SU-DHL-6 (cell line): ENCODE data around the gene SOX21.

Source experiments
- H2AFZ ChIP-seq: fragments of 200-600 bp; sonication (generic); 2 replicates; pipeline ENCODE4 v1.6.1; 2014; ENCODE audit warnings: low read depth, mild to moderate bottlenecking, moderate library complexity, mixed read lengths, antibody characterized with exemption, low read length; ENCODE audit not compliant: severe bottlenecking
- H3F3A ChIP-seq: fragments of 200-600 bp; shearing (Covaris generic); 2 replicates; pipeline ENCODE4 v1.6.0; 2016; ENCODE audit warnings: antibody characterized with exemption, mild to moderate bottlenecking; ENCODE audit not compliant: insufficient read depth
- H3K27ac ChIP-seq: fragments of 200-600 bp; sonication (generic); 2 replicates; pipeline ENCODE4 v1.5.1; 2016; ENCODE audit warnings: low read depth, mild to moderate bottlenecking, low read length, moderate library complexity, mixed read lengths
- H3K27me3 ChIP-seq: fragments of 200-600 bp; sonication (generic), shearing (Covaris generic); 2 replicates; pipeline ENCODE4 v1.6.0; 2014; ENCODE audit warnings: mild to moderate bottlenecking, low read length
- H3K36me3 ChIP-seq: fragments of 200-600 bp; sonication (generic); 2 replicates; pipeline ENCODE4 v1.6.1; 2014; ENCODE audit warnings: mild to moderate bottlenecking, low read length, mixed read lengths
- H3K4me2 ChIP-seq: fragments of 300-600, 200-600 bp; shearing (Covaris generic), sonication (generic); 2 replicates; pipeline ENCODE4 v1.6.0; 2014; ENCODE audit warnings: low read length, low read depth, mild to moderate bottlenecking; ENCODE audit not compliant: poor library complexity, severe bottlenecking
- H3K4me3 ChIP-seq: fragments of 200-600 bp; sonication (generic); 2 replicates; pipeline ENCODE4 v1.5.1; 2014; ENCODE audit warnings: antibody characterized with exemption, low read length, mild to moderate bottlenecking, mixed read lengths; ENCODE audit not compliant: insufficient read depth, poor library complexity, severe bottlenecking
- H3K79me2 ChIP-seq: fragments of 200-600 bp; sonication (generic); 2 replicates; pipeline ENCODE4 v1.6.1; 2014; ENCODE audit warnings: mild to moderate bottlenecking, low read length, moderate library complexity; ENCODE audit not compliant: insufficient read depth
- H3K9ac ChIP-seq: fragments of 200-600 bp; sonication (generic); 2 replicates; pipeline ENCODE4 v1.7.0; 2014; ENCODE audit warnings: mild to moderate bottlenecking, low read length
- H3K9me2 ChIP-seq: fragments of 200-600 bp; sonication (generic); replicated peaks from 2 replicates; pipeline ENCODE4 v1.6.1; 2014; ENCODE audit warnings: low read length; ENCODE audit not compliant: insufficient read depth
- H3K9me3 ChIP-seq: fragments of 200-600 bp; sonication (generic); 2 replicates; pipeline ENCODE4 v1.6.1; 2014; ENCODE audit warnings: low read length, mixed read lengths; ENCODE audit not compliant: insufficient read depth
- H4K20me1 ChIP-seq: fragments of 200-600 bp; sonication (generic); 2 replicates; pipeline ENCODE4 v1.6.1; 2014; ENCODE audit warnings: low read depth, mild to moderate bottlenecking, antibody characterized with exemption, low read length, moderate library complexity, mixed read lengths
- EZH2phosphoT487 ChIP-seq: fragments of 200-600 bp; sonication (generic), shearing (Covaris generic); conservative IDR thresholded peaks from 2 replicates; pipeline ENCODE4 v1.6.1; 2018; ENCODE audit warnings: mild to moderate bottlenecking, antibody characterized with exemption, low read length, moderate library complexity, mixed read lengths
- TF ChIP-seq, protein P1 (sequence below): fragments of 200-600 bp; sonication (generic); IDR thresholded peaks from one replicate; pipeline ENCODE4 v1.5.1; 2017; ENCODE audit warnings: antibody characterized with exemption, mild to moderate bottlenecking, low read length, moderate library complexity; ENCODE audit not compliant: insufficient read depth, poor library complexity, severe bottlenecking

Gene SOX21

DNA sequence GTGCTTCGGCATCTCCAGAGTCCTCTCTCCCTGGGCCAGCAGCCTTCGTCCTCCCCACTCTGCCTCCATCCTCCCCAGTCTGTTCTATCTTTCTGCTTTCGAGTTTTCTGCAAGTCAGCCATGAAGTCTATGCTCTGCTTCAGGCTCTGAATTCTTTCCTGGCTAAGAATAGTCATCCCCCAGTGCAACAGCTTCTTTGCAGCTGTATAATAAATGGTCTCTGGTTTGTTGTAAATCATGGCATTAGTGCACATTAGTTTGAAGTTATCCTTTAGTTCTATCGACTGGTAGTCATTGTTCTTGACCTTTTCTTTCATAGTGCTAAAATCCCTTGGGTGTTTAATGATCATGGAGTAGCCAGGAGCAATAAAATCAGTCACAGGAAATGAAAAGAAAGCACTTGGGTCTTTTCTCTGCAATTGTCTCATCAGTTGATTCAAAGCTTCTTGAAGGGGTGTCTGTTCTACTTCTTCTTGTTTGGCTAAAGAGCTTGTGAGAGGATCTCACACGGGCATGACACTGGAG is 46.2 kb upstream of the SOX21 start:
- H3K27ac ChIP-seq = no peak overlapping the region
- no peaks in the 10 kb centered on the region for H3K27me3 ChIP-seq
- no peaks in the 10 kb centered on the region for H3K9me2 ChIP-seq
- H3K9me3 ChIP-seq = no peaks in the 10 kb centered on the region
- H3K4me3 ChIP-seq = no peak overlapping the region
- no peak overlapping the region for H2AFZ ChIP-seq
- no peak overlapping the region for H3K4me2 ChIP-seq
- TF ChIP-seq EZH2phosphoT487 = no peak
- TF ChIP-seq, protein P1, sequence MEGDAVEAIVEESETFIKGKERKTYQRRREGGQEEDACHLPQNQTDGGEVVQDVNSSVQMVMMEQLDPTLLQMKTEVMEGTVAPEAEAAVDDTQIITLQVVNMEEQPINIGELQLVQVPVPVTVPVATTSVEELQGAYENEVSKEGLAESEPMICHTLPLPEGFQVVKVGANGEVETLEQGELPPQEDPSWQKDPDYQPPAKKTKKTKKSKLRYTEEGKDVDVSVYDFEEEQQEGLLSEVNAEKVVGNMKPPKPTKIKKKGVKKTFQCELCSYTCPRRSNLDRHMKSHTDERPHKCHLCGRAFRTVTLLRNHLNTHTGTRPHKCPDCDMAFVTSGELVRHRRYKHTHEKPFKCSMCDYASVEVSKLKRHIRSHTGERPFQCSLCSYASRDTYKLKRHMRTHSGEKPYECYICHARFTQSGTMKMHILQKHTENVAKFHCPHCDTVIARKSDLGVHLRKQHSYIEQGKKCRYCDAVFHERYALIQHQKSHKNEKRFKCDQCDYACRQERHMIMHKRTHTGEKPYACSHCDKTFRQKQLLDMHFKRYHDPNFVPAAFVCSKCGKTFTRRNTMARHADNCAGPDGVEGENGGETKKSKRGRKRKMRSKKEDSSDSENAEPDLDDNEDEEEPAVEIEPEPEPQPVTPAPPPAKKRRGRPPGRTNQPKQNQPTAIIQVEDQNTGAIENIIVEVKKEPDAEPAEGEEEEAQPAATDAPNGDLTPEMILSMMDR = no peak
- no peaks in the 10 kb centered on the region for H4K20me1 ChIP-seq
- H3K36me3 ChIP-seq = no peaks in the 10 kb centered on the region
- no peaks in the 10 kb centered on the region for H3F3A ChIP-seq
- H3K9ac ChIP-seq = no peak overlapping the region
- H3K79me2 ChIP-seq = no peaks in the 10 kb centered on the region

DNA sequence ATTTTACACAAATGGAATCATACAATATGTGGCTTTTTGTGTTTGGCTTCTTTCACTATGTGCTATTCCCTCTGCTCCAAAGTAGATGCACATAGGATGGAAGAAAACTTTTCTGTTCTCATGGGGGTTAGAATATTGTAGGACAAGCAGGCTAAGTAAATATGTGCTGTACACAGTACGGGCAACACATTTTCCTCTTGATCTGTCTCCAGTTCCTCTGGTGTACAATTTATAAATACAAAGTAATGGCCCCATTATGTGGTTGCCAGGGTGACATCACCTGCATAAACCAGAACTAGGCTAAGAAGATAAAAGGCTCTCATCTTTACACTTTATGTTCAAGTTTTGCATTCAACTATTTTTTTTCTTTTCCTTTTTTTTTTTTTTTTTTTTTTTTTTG is 41.0 kb upstream of the SOX21 start:
- H2AFZ ChIP-seq = no peak overlapping the region
- H3K9me3 ChIP-seq = no peaks in the 10 kb centered on the region
- H3K79me2 ChIP-seq = no peaks in the 10 kb centered on the region
- no peak overlapping the region for H3K4me3 ChIP-seq
- no peak overlapping the region for H3K9ac ChIP-seq
- no peak overlapping the region for H3K27ac ChIP-seq
- H3K9me2 ChIP-seq = no peaks in the 10 kb centered on the region
- no peak overlapping the region for H3K4me2 ChIP-seq
- H3K27me3 ChIP-seq = no peaks in the 10 kb centered on the region
- H3K36me3 ChIP-seq = no peaks in the 10 kb centered on the region
- H3F3A ChIP-seq = no peaks in the 10 kb centered on the region
- H4K20me1 ChIP-seq = no peaks in the 10 kb centered on the region
- TF ChIP-seq, protein P1 = no peak
- TF ChIP-seq EZH2phosphoT487 = no peak

DNA sequence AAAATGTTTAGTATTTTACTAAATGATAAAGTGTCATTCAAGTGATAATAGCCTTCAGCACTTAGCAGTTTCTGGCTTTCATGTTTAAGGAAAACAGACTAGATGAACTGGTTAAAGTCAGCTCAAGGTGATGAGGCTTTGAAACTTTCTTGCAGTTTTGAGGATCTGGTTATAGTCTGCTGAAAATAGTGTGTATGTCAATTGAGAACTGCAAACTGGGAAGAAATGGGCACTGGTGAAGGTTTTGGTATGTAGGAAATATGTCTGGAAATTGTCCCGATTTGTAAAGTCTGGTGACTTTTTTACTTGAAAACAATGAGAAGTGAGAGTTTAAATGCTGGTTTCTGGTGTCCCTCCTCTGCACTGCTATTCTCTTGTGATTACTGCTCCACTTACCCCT is 36.8 kb upstream of the SOX21 start:
- H3K4me2 ChIP-seq = no peak overlapping the region
- no peaks in the 10 kb centered on the region for H4K20me1 ChIP-seq
- H3K36me3 ChIP-seq = no peaks in the 10 kb centered on the region
- H3K27ac ChIP-seq = no peak overlapping the region
- no peaks in the 10 kb centered on the region for H3K9me3 ChIP-seq
- no peak overlapping the region for H3K9ac ChIP-seq
- no peaks in the 10 kb centered on the region for H3K27me3 ChIP-seq
- H2AFZ ChIP-seq = no peak overlapping the region
- TF ChIP-seq EZH2phosphoT487 = no peak
- TF ChIP-seq, protein P1 = no peak
- no peak overlapping the region for H3K4me3 ChIP-seq
- no peaks in the 10 kb centered on the region for H3K79me2 ChIP-seq
- no peaks in the 10 kb centered on the region for H3F3A ChIP-seq
- no peaks in the 10 kb centered on the region for H3K9me2 ChIP-seq
